GM19397 (cell line): Measurements from ENCODE around the gene AGPS.

Source experiments
- ATAC-seq: cut with Tn5 transposase; IDR thresholded peaks from one replicate; pipeline ENCODE4 v1.9.1; 2021; ENCODE audit warnings: mild to moderate bottlenecking, moderate library complexity; ENCODE audit not compliant: unreplicated experiment

The AGPS gene

DNA sequence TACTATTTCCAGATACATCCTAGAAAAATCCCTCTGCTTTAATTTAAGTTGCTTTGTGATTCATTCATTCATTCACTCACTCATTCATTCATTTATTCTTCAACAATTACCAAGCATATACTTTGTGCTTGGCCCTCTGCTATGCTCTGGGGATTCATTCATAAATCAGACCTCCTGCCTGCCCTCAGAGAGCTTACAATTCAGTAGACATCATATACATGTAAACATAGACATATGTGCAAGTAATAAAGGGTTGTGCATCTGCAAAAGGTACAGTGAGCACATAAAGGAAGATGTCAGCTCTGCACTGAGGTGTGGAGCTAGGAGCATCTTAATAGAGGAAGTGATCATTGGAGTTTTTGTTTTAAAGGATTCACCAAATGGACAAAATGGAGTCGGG is 189.4 kb downstream of the AGPS start:
- no peak for ATAC-seq

DNA sequence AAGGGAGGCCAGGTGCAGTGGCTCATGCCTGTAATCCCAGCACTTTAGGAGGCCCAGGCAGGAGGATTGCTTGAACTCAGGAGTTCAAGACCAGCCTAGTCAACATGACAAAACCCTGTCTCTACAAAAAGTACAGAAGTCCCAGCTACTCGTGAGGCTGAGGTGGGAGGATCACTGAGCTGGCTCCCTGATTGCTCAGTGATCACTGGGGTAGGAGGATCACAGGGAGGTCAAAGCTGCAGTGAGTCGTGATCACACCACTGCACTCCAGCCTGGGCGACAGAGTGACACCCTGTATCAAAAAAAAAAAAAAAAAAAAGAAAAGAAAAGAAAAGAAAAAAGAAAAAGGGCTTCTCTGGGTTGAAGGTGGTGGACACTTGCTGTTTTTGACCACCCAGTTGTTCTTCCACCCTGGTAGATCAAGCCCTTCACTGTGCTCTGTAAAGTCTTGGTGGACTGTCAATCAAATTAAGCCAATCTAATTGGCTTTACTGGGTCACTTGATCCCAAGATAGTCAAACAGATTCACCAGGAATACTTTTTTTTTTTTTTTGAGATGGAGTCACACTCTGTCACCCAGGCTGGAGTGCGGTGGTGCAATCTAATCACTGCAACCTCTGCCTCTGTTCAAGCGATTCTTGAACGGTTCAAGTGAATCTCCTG is 191.6 kb downstream of the AGPS start:
- ATAC-seq, result no peak

DNA sequence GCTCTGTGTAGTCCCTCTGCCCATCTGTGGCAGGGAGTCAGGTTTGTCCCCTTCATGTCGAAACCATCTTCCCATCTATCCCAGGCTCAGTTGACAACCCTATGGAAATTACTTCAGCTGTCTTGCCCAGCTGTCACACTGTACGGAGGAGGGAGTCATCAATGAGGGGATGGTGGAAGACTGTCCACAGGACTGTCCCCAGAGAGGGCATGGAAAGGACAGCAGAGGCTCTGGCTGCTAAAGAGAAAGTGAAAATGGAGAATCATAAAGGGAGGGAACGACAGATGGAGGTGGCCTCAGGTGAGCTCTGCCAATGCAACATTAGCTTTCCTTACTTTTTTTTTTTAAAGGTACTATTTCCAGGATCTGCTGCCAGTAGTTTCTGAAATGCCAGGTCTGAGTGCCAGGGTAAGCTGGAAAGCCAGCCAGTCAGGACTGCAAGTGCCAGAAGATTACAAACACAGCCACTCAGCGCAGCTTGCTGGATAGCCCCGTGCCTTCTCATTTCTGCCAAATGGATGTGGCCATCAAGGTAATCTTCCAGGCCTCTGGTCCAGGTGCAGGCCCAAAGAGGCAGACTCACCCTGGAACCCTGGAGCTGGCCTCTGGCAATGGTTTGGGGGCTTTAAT is 192.8 kb downstream of the AGPS start:
- no peak for ATAC-seq

DNA sequence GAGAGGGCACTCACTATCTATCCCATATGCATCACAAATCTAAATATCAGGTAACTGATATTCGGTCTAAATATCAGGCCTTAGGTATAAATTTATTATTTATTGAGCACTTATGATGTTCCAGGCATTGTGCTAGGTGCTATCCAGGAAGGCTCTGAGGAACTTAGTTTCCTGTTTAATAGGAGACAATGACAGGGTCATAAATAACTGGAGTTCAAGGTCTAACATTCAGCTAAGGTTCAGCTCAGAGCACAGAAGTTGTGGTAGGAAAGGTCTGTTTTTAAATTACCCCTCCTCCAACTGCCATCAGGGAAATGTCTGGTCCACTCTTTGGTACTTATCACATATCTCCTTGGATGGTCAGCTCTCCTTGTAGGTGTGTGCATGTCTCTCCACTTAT is 193.6 kb downstream of the AGPS start:
- no peak for ATAC-seq

DNA sequence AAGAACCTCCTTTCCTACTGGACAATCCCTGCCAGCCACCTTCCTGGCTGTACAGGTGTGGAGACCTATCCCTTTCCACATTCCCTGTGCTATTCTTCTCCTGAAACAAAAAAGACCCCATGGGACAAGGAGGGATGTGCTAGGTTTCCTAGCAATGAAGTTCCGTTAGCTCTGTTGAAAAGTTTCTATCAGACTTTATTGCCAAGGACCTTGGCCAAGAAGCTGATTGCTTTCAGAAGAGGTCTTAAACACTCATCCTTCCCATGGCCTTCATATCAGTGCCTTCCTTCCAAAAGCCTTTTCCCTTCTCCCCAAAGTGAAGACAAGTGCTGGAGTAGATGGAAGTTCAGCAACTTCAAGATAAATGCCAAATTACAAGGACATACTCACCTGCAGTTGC is 194.8 kb downstream of the AGPS start:
- ATAC-seq, result no peak

DNA sequence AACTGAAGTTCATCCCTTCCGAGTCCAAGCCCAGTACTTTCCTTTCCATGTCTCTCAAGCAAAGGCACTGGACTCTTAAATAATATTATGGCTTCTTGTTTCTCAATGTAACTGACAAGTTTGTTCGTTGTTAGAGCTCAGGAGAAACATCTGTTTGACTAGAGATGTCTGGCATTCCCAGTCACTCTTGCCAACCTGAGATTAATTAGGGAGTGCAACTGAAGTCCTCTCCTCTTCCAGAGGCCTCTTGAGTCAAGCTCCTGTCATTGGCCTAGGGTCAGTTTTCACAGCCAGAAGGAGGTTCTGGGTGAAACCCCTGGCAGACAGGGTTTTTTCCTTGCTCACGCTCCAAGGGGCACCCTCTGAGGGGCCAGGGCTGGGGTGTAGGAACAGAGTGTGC is 196.1 kb downstream of the AGPS start:
- ATAC-seq, result no peak

DNA sequence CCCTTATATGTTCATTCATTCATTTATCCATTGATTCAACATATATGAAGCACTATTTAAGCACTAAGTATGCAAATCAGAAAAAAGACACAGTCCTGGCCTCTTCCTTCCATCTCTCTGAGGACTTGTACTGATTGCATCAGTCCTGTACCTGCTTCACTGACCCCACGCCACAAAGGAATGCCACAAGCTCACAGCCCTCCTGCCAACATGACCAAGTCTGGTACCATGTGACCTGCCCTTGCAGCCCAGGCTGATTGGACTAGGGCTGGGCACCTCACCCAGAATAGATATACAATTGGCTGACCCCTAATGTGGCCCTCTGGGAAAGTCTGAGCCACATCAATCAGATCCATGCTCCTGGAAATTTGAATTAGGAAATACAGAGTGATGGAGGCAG is 196.6 kb downstream of the AGPS start:
- ATAC-seq, result no peak

DNA sequence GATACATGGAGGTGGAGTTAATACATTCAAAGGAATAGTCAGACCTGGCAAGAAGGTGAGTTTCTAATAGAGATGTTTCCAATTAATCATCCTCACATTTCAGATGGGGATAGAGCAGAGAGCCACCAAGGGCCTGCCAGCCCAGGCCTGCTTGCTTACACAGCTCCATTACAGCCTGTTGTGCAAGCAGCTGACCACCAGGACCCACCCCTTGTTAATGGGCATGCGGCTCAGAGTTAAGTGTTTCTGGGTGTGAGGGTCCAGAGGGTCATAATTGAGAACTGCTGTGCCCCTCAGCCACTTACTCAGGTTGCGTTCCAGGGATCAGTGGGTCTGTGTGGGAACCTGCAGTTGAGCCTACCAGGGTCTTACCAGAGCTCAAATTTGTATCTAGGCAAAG is 199.8 kb downstream of the AGPS start:
- no peak for ATAC-seq

DNA sequence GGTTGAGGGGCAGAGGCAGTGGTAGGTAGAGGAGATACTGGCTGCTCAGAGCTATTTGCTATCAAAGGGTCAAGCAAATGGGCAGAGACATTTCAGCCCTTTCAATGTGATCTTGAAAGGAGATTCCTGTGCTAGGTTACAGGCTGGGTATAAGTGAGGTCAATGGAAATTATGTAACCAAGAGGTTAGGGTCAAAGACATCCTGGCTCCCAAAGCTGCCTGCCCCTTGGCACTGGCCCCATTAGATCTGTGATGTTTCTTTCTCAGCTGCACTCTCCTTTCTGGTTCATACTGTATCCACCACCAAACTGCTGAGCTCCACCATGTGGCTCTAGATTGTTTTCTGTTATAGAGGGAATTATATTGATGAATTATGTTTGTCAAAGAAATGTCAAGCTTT is 200.4 kb downstream of the AGPS start:
- no peak for ATAC-seq

DNA sequence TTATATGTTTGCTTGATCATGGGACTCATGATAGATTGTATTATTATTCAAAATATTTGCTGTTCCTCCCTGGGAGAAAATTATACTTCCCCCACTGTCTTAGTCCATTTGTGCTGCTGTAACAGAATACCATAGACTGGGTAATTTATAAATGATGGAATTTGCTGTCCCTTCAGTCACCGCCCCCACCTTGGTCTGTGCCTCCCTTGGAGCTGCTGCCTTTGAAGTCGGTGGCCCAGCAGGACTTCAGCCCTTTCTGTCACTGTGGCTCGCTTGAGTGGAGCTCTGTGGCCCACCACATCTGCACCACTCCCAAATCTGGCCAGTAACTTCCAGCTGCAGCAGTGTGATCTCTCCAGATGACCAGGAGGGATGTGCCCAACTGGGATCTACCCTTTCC is 200.8 kb downstream of the AGPS start:
- ATAC-seq, result no peak
